HL-60 (cell line): Measurements from ENCODE around the gene TSC1.

Experiments
- CTCF ChIP-seq: IDR thresholded peaks from one replicate; pipeline ENCODE4 v1.5.1; 2011; ENCODE audit warnings: low read length, control low read depth, inconsistent platforms; ENCODE audit not compliant: insufficient read depth
- POLR2AphosphoS5 ChIP-seq: IDR thresholded peaks from 2 replicates; pipeline ENCODE4 v1.6.1; 2012; ENCODE audit warnings: low read depth

- TF ChIP-seq CTCF (no peak), POLR2AphosphoS5 (no peak)
These were observed 64.7 kb downstream of the TSC1 start for GRCh38 chr9:132879457-132880323.
